CD4-positive, alpha-beta T cell treated with Interleukin-17A for 4 hours (primary cell): Measurements from ENCODE around the gene KDM1A.
"Not testable (repeated sequence)": the region's sequence is repeated elsewhere in the genome, so short reads cannot be mapped to it uniquely, and the experiment has no call there.

Experiments used
- DNase-seq: peaks from one replicate; pipeline ENCODE4 v3.0.0-alpha.2; 2020; ENCODE audit warnings: mixed read lengths

KDM1A gene

GRCh38 chr1:23019094-23019862, at the start of gene KDM1A:
Gene KDM1A (plus strand): TSS chr1:23019468. CDS start chr1:23019597, 129 bp downstream.
- DNase-seq, result peak; percentile 97

- DNase-seq, result no peak
These were observed 49.2 kb upstream of the KDM1A start for GRCh38 chr1:22970096-22970495.

GRCh38 chr1:22971161-22971560, 48.1 kb upstream of the KDM1A start:
- no peak for DNase-seq

- DNase-seq, result no peak
These were observed 47.5 kb upstream of the KDM1A start for GRCh38 chr1:22971611-22972405.

GRCh38 chr1:22972760-22973159, 46.5 kb upstream of the KDM1A start, which contains the start of gene LACTBL1:
Gene LACTBL1 (minus strand): TSS chr1:22972866. CDS start chr1:22972316, 550 bp downstream.
- DNase-seq, result no peak

- no peak for DNase-seq
These were observed 43.6 kb upstream of the KDM1A start for GRCh38 chr1:22975694-22976093.

GRCh38 chr1:22976127-22976460, 43.2 kb upstream of the KDM1A start:
- DNase-seq, result no peak

- DNase-seq, result peak; percentile 49
These were observed 42.6 kb upstream of the KDM1A start for GRCh38 chr1:22976461-22977243.

- no peak for DNase-seq
These were observed 41.0 kb upstream of the KDM1A start for GRCh38 chr1:22978299-22978698.

GRCh38 chr1:22980471-22980790, 38.8 kb upstream of the KDM1A start:
- DNase-seq, result not testable (repeated sequence)

GRCh38 chr1:22983944-22984343, 35.3 kb upstream of the KDM1A start:
- no peak for DNase-seq

- not testable (repeated sequence) for DNase-seq
These were observed 26.9 kb upstream of the KDM1A start for GRCh38 chr1:22992384-22992783.

GRCh38 chr1:22993220-22993795, 26.0 kb upstream of the KDM1A start:
- not testable (repeated sequence) for DNase-seq

GRCh38 chr1:22995774-22996173, 23.5 kb upstream of the KDM1A start:
- no peak for DNase-seq

- DNase-seq, result not testable (repeated sequence)
These were observed 21.7 kb upstream of the KDM1A start for GRCh38 chr1:22997528-22997927.

- DNase-seq, result not testable (repeated sequence)
These were observed 19.1 kb upstream of the KDM1A start for GRCh38 chr1:23000133-23000532.

GRCh38 chr1:23002218-23002617, 17.1 kb upstream of the KDM1A start:
- DNase-seq, result not testable (repeated sequence)

GRCh38 chr1:23004112-23004511, 15.2 kb upstream of the KDM1A start:
- DNase-seq, result no peak

- DNase-seq, result not testable (repeated sequence)
These were observed 14.5 kb upstream of the KDM1A start for GRCh38 chr1:23004769-23005168.

- no peak for DNase-seq
These were observed 12.2 kb upstream of the KDM1A start for GRCh38 chr1:23007106-23007505.

- DNase-seq, result no peak
These were observed 10.4 kb upstream of the KDM1A start for GRCh38 chr1:23008901-23009300.

- not testable (repeated sequence) for DNase-seq
These were observed 9.2 kb upstream of the KDM1A start for GRCh38 chr1:23010025-23010424.

- DNase-seq, result no peak
These were observed 5.6 kb upstream of the KDM1A start for GRCh38 chr1:23013657-23014056.
